GM21423 (cell line): ENCODE data around the gene ASH1L.
"Not testable (repeated sequence)": the region's sequence is repeated elsewhere in the genome, so short reads cannot be mapped to it uniquely, and the experiment has no call there.

ENCODE experiments used
- ATAC-seq: cut with Tn5 transposase; IDR thresholded peaks from one replicate; pipeline ENCODE4 v1.9.1; 2021; ENCODE audit warnings: mild to moderate bottlenecking, moderate library complexity; ENCODE audit not compliant: unreplicated experiment

ASH1L gene

DNA sequence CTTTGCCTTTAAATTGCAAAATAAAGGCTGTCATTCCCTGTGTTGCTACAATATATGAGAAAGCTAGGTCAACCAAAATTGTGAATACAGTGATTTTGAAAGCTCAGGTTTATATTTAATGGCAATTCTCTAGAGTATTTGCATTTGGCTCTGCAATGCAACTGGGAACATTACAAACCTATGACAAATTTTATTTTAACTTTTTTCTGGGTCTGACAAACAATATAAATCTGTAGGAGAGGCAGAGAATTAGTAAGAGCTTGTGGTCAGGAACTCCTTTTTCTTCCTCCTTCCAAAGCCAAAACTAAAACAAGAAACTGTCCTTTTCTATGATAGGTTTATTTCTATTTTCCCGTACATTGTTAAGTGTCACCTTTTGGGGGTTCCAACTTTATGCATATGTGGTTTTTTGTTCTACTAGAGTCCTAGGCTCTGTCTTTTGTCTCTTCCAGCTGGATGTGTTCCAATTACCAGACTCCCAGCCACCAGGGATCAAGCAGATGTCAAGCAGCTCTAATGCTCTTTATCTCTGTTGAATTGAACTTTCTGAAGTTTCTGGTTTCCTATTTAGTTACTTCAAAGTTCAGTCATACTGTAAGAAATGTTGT lies 106.9 kb downstream of the ASH1L start:
- no peak for ATAC-seq

GRCh38 chr1:155454096-155454495 lies 108.5 kb downstream of the ASH1L start:
- ATAC-seq = no peak

DNA sequence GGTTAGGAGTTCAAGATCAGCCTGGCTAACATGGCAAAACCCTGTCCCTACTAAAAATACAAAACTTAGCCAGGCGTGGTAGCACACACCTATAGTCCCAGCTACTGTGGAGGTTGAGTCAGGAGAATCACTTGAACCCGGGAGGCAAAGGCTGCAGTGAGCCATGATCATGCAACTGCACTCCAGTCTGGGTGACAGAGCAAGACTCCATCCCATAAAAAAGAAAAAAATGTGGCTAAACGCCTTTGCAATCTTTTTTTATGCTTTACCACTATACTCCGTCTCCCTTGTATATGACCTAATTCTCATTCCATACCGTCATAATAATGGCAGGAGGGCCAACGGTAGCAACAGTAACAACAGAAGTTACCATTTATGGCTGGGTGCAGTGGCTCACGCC lies 109.5 kb downstream of the ASH1L start:
- ATAC-seq = no peak

DNA sequence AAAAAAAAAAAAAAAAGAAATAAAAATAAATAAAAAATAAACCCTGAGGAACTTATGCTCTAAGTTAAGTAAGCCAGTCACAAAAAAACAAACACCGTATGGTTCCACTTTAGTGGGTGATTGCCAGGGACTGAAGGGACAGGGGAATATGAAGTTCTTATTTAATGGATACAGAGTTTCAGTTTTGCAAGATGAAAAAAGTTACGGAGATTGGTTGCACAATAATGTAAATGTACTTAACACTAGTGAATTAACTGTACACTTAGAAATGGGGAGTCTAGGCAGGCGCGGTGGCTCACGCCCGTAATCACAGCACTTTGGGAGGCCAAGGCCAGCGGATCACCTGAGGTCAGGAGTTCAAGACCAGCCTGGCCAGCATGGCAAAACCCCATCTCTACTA lies 111.4 kb downstream of the ASH1L start:
- ATAC-seq = no peak

- ATAC-seq = not testable (repeated sequence)
Measured at GRCh38 chr1:155442431-155442830, 120.2 kb downstream of the ASH1L start.

DNA sequence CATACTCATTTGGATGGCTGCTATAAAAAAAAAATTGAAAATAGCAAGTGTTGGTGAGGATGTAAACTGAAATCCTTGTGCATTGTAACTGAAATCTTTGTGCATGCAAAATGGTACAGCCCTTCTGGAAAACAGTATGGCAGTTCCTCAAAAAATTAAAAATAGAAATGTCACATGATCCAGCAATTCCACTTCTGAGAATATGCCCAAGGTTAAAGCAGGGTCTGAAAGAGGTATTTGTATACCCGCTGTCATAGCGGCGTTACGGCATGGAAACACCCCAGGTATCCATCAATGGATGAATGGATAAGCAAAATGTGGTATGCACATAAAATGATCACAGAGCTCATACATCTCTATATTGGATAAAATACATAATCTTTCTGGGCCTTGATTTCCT lies 125.2 kb downstream of the ASH1L start:
- ATAC-seq = no peak

GRCh38 chr1:155433831-155434389 lies 128.7 kb downstream of the ASH1L start:
- ATAC-seq = not testable (repeated sequence)

GRCh38 chr1:155433128-155433830 lies 129.3 kb downstream of the ASH1L start:
- ATAC-seq = not testable (repeated sequence)

DNA sequence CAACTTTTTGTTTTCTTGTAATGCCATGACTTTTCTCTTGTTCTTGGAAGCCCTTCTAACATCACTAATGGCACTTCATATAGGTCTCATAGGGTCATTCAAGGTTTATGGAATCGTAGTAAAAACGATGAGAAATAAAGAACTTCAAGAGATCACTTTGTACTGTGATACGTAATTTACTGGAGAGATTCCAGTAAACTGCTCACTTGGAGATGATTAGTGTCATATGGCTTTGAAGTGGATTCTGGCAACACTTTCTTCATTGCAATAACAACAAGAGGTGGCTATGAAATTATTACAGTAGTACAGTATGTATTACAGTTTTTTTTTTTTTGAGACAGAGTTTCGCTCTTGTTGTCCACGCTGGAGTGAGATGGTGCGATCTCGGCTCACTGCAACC lies 138.5 kb downstream of the ASH1L start:
- no peak for ATAC-seq

- no peak for ATAC-seq
Measured at GRCh38 chr1:155420788-155421187, 141.8 kb downstream of the ASH1L start.

GRCh38 chr1:155411840-155412239 lies 150.8 kb downstream of the ASH1L start:
- not testable (repeated sequence) for ATAC-seq

GRCh38 chr1:155410931-155411330 lies 151.7 kb downstream of the ASH1L start:
- no peak for ATAC-seq

DNA sequence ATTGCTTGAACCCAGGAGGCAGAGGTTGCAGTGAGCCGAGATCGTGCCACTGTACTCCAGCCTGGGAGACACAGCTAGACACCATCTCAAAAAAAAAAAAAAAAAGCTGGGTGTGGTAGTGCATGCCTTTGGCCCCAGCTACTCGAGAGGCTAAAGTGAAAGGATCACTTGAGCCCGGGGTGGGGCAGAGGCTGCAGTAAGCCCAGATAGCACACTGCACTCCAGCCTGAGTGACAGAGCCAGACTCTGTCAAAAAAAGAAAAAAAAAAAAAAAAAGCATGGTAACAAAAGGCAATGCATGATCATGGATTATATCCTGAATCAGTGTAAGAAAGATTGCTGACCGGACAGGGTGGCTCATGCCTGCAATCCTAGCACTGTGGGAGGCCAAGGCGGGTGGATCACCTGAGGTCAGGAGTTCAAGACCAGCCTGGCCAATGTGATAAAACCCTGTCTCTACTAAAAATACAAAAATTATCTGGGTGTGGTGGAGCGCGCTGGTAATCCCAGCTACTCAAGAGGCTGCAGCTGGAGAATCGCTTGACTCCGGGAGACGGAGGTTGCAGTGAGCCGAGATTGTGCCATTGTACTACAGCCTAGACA lies 165.6 kb downstream of the ASH1L start:
- ATAC-seq = no peak

DNA sequence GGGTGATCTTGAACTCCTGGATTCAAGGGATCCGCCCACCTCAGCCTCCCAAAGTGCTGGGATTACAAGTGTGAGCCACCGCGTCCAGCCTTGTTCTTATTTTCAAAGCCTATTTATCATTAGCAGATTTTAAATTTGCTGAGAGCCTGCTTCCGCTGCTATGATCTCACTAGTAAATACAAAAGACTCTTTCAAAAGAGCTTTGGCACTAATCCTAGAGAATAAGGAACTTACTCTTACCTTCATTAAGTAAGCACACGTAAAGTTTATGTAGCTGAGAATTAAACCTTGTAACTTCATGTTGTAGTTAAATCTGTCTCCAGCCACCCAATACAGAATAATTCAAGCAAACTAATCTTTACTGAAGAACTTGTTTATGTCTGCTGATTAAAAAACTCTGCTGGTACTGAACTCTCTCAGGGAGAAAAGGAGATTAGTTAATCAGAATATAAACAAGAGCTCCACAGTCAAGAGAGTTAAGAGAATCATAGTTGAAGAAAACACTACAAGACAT lies 169.6 kb downstream of the ASH1L start:
- no peak for ATAC-seq

GRCh38 chr1:155389826-155390225 lies 172.8 kb downstream of the ASH1L start:
- ATAC-seq = no peak

- not testable (repeated sequence) for ATAC-seq
Measured at GRCh38 chr1:155385836-155386235, 176.8 kb downstream of the ASH1L start.

GRCh38 chr1:155383406-155383805 lies 179.2 kb downstream of the ASH1L start:
- no peak for ATAC-seq

DNA sequence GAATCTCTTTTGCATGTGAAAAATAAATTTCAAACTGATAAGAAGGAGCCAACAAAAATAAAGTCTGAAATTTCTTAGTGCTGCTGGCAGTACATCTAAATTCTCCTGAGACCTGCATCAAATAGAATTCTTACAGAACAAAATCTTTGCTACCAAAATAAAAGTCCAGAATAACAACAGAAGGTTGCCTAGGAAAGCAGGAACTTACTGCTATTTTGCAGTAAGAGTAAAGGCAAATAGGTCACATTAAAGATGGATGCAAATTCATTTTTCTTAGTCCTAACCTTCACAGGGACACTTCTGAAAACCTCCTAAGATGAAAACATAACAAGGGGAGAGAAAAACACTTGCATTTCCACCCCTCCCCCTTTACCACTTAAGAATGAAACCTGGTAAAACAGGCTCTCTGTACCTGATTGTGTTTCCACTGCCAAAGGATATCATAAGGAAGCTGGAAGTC lies 182.9 kb downstream of the ASH1L start:
- no peak for ATAC-seq

- ATAC-seq = no peak
Measured at GRCh38 chr1:155379180-155379579, 183.4 kb downstream of the ASH1L start.

DNA sequence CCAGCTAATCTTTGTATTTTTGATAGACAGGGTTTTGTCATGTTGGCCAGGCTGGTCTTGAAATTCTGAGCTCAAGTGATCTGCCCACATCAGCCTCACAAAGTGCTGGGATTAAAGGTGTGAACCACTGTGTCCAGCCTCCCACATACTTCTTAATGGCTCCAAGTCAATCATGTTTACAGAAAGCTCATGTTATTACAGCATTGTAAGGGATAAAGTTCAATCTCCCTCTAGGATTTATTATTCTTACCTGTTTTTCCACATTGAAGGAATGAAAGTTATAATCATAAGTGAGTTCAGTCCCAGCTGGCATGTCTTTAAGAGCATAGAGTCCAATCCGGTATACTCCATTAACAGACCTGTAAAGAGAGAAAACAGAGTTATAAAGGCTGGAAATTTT lies 202.6 kb downstream of the ASH1L start:
- ATAC-seq = no peak

DNA sequence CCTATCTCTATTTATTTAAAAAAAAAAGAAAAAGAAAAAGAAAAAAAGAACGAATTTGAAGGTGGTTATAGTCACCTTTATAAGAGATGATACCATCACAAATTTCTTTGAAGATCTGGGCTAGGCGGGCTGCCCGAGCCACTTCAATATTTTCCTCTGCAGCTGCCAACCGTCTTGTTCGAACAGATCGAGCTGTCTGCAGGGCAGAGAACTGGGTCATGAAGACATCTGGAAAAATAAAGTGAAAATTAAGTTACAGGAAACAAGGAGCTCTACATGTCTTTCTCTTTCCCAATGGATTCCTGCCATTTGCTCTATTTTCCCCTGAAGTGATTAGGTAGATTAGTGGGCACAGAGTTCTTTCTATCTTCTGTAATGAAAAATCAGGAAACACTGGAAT lies 210.0 kb downstream of the ASH1L start:
- ATAC-seq = no peak

- no peak for ATAC-seq
Measured at GRCh38 chr1:155342842-155343241, 219.8 kb downstream of the ASH1L start.
